Activated CD8-positive, alpha-beta memory T cell treated with anti-CD3 and anti-CD28 coated beads for 4 hours (primary cell): Measurements from ENCODE around the gene DGKB.

ENCODE experiments used
- DNase-seq, 2 donors: peaks; one replicate each; pipeline ENCODE4 v3.0.0-alpha.2; 2020; ENCODE audit warnings: low read depth in 2 of 2

The DGKB gene

GRCh38 chr7:14457568-14458453 is 444.7 kb downstream of the DGKB start:
- no peak for DNase-seq

GRCh38 chr7:14449291-14449690 is 453.3 kb downstream of the DGKB start:
- DNase-seq, result no peak

- DNase-seq, result no peak
These were observed 455.7 kb downstream of the DGKB start for GRCh38 chr7:14446829-14447228.

- no peak for DNase-seq
These were observed 456.3 kb downstream of the DGKB start for GRCh38 chr7:14446219-14446618.

GRCh38 chr7:14438366-14438765 is 464.2 kb downstream of the DGKB start:
- DNase-seq, result no peak

- DNase-seq, result no peak
These were observed 465.7 kb downstream of the DGKB start for GRCh38 chr7:14436878-14437277.

GRCh38 chr7:14432924-14433323 is 469.6 kb downstream of the DGKB start:
- DNase-seq, result no peak

GRCh38 chr7:14430926-14431325 is 471.6 kb downstream of the DGKB start:
- no peak for DNase-seq

GRCh38 chr7:14425559-14425958 is 477.0 kb downstream of the DGKB start:
- DNase-seq, result no peak

- DNase-seq, result no peak
These were observed 477.9 kb downstream of the DGKB start for GRCh38 chr7:14424675-14425074.

GRCh38 chr7:14420768-14421167 is 481.8 kb downstream of the DGKB start:
- no peak for DNase-seq

- DNase-seq, result no peak
These were observed 483.0 kb downstream of the DGKB start for GRCh38 chr7:14419531-14419930.

- no peak for DNase-seq
These were observed 483.9 kb downstream of the DGKB start for GRCh38 chr7:14418633-14419032.

GRCh38 chr7:14414274-14414986 is 488.1 kb downstream of the DGKB start:
- no peak for DNase-seq

GRCh38 chr7:14407246-14408015 is 495.1 kb downstream of the DGKB start:
- no peak for DNase-seq

GRCh38 chr7:14403587-14403986 is 499.0 kb downstream of the DGKB start:
- DNase-seq, result no peak

- no peak for DNase-seq
These were observed 502.3 kb downstream of the DGKB start for GRCh38 chr7:14400271-14400670.

- no peak for DNase-seq
These were observed 504.0 kb downstream of the DGKB start for GRCh38 chr7:14398526-14398925.

- no peak for DNase-seq
These were observed 506.7 kb downstream of the DGKB start for GRCh38 chr7:14395860-14396259.

GRCh38 chr7:14394786-14395185 is 507.8 kb downstream of the DGKB start:
- DNase-seq, result no peak

GRCh38 chr7:14389595-14389994 is 513.0 kb downstream of the DGKB start:
- no peak for DNase-seq

- DNase-seq, result no peak
These were observed 513.4 kb downstream of the DGKB start for GRCh38 chr7:14389181-14389591.
